HCT116 (cell line): ENCODE results near the gene UNC5C. TPM values are rescaled to one million over a fixed set of nuclear protein-coding genes. Genes with fewer than 3 reads are reported as not detected.

ENCODE experiments used
- ATAC-seq: fragments of 200-7000 bp; cut with Tn5 transposase; 2 replicates; pipeline ENCODE4 v1.9.1; 2020; ENCODE audit warnings: mild to moderate bottlenecking, moderate library complexity
- BruUV-seq: library from RNA; stranded (reverse); fragments of 400-500 nt; replicated peaks from 2 replicates; lab custom pipeline; 2021; lab: Mats Ljungman, UMichigan
- CTCF ChIA-PET: fragments of 300-600 bp; sonication (Branson Sonifier 250); formaldehyde crosslinking; loops from one replicate; lab custom pipeline; 2021; ENCODE audit warnings: antibody characterized with exemption; lab: Charles Lee
- POLR2A ChIA-PET: fragments of 300-600, 350-600 bp; sonication (Branson Sonifier 250); formaldehyde crosslinking; loops from one replicate; lab custom pipeline; 2021; ENCODE audit warnings: antibody characterized with exemption; lab: Charles Lee
- RAD21 ChIA-PET, 2 experiments: fragments of 300-600 bp; sonication (Branson Sonifier 250); formaldehyde crosslinking; loops; one replicate each; lab custom pipeline; 2023; ENCODE audit warnings: low total read pairs in 2 of 2; ENCODE audit not compliant: uncharacterized antibody in 2 of 2, unreplicated experiment in 2 of 2, low non-redundant PET in 1 of 2; lab: Charles Lee
- DNase-seq: peaks from one replicate; pipeline ENCODE4 v3.0.0-alpha.2; 2010; ENCODE audit warnings: low read depth, low spot score
- H2AFZ ChIP-seq: fragments of 200-600 bp; shearing (Covaris generic), sonication (generic); 2 replicates; pipeline ENCODE4 v1.6.1; 2017; ENCODE audit warnings: low read depth, mixed run types, mixed read lengths, antibody characterized with exemption, low read length; ENCODE audit not compliant: poor library complexity, severe bottlenecking
- H3K27ac ChIP-seq: 2 replicates; pipeline ENCODE4 v1.5.1; 2012; ENCODE audit warnings: low read depth, low read length
- H3K27me3 ChIP-seq: fragments of 200-600 bp; sonication (generic); 2 replicates; pipeline ENCODE4 v1.6.1; 2016; ENCODE audit warnings: mixed run types, low read length, mixed read lengths; ENCODE audit not compliant: insufficient read depth
- H3K36me3 ChIP-seq, 2 experiments: fragments of 200-500 bp in 1 of 2; fragments of 200-600 bp in 1 of 2; sonication (Bioruptor generic) in 1 of 2; sonication (generic) in 1 of 2; 2 replicates each; pipeline versions ENCODE4 v1.5.1 to v1.6.1; 2014 to 2016; ENCODE audit warnings: low read length in 2 of 2, inconsistent platforms in 1 of 2, mixed read lengths in 1 of 2, mixed run types in 1 of 2; ENCODE audit not compliant: insufficient read depth in 2 of 2, control insufficient read depth in 1 of 2
- H3K4me1 ChIP-seq, 2 experiments: fragments of 200-600 bp in 1 of 2; sonication (generic) in 1 of 2; 2 replicates each; pipeline versions ENCODE4 v1.5.1 to v1.6.1; 2012 to 2017; ENCODE audit warnings: low read length in 2 of 2, inconsistent platforms in 1 of 2, mild to moderate bottlenecking in 1 of 2, mixed read lengths in 1 of 2, mixed run types in 1 of 2, moderate library complexity in 1 of 2; ENCODE audit not compliant: insufficient read depth in 2 of 2, control insufficient read depth in 1 of 2
- H3K4me2 ChIP-seq: fragments of 200-600 bp; sonication (generic); 2 replicates; pipeline ENCODE4 v1.6.1; 2017; ENCODE audit warnings: mixed run types, low read length, mixed read lengths
- H3K4me3 ChIP-seq, 2 experiments: fragments of 200-600 bp in 1 of 2; sonication (generic) in 1 of 2; replicated peaks in 1 of 2; 2 replicates each; pipeline ENCODE4 v1.5.1; 2011 to 2016; ENCODE audit warnings: low read length in 2 of 2, control low read depth in 1 of 2, low read depth in 1 of 2, mild to moderate bottlenecking in 1 of 2, mixed read lengths in 1 of 2, mixed run types in 1 of 2
- H3K79me2 ChIP-seq: fragments of 200-600 bp; sonication (generic); 2 replicates; pipeline ENCODE4 v1.6.1; 2017; ENCODE audit warnings: mild to moderate bottlenecking, mixed run types, low read length, moderate library complexity, mixed read lengths; ENCODE audit not compliant: insufficient read depth
- H3K9ac ChIP-seq: fragments of 200-600 bp; sonication (generic); 2 replicates; pipeline ENCODE4 v1.6.1; 2016; ENCODE audit warnings: low read length, mixed read lengths
- H3K9me2 ChIP-seq: fragments of 200-600 bp; sonication (generic), shearing (Covaris generic); 2 replicates; pipeline ENCODE4 v1.6.1; 2017; ENCODE audit warnings: mixed run types, mild to moderate bottlenecking, moderate library complexity; ENCODE audit not compliant: insufficient read depth
- H3K9me3 ChIP-seq, 2 experiments: fragments of 200-500 bp in 1 of 2; fragments of 200-600 bp in 1 of 2; sonication (Bioruptor generic) in 1 of 2; sonication (generic) in 1 of 2; 2 replicates each; pipeline ENCODE4 v1.6.1; 2014 to 2017; ENCODE audit warnings: low read length in 2 of 2, mixed read lengths in 2 of 2, inconsistent platforms in 1 of 2, low read depth in 1 of 2, mild to moderate bottlenecking in 1 of 2, mixed run types in 1 of 2, moderate library complexity in 1 of 2; ENCODE audit not compliant: control insufficient read depth in 1 of 2, insufficient read depth in 1 of 2
- H4K20me1 ChIP-seq: fragments of 200-600 bp; sonication (generic), shearing (Covaris generic); 2 replicates; pipeline ENCODE4 v1.6.1; 2017; ENCODE audit warnings: mixed run types, mild to moderate bottlenecking, moderate library complexity; ENCODE audit not compliant: insufficient read depth
- CEBPB ChIP-seq: IDR thresholded peaks from 2 replicates; pipeline ENCODE4 v1.6.1; 2012; ENCODE audit warnings: low read depth
- EGR1 ChIP-seq: IDR thresholded peaks from 2 replicates; pipeline ENCODE4 v1.6.1; 2012; ENCODE audit warnings: low read depth
- EZH2phosphoT487 ChIP-seq: fragments of 200-600 bp; IDR thresholded peaks from 2 replicates; pipeline ENCODE4 v1.6.1; 2018; ENCODE audit warnings: antibody characterized with exemption, borderline replicate concordance
- FOSL1 ChIP-seq: IDR thresholded peaks from 2 replicates; pipeline ENCODE4 v1.6.1; 2012; ENCODE audit warnings: low read depth
- POLR2AphosphoS5 ChIP-seq: IDR thresholded peaks from 2 replicates; pipeline ENCODE4 v1.6.1; 2011; ENCODE audit warnings: mild to moderate bottlenecking, low read depth, low read length, moderate library complexity
- RAD21 ChIP-seq: IDR thresholded peaks from 2 replicates; pipeline ENCODE4 v1.6.1; 2012; ENCODE audit warnings: low read depth, mild to moderate bottlenecking
- SIN3A ChIP-seq: IDR thresholded peaks from 2 replicates; pipeline ENCODE4 v1.6.1; 2012; ENCODE audit warnings: low read depth
- SP1 ChIP-seq: IDR thresholded peaks from 2 replicates; pipeline ENCODE4 v1.6.1; 2012; ENCODE audit warnings: low read depth
- SRF ChIP-seq: IDR thresholded peaks from 2 replicates; pipeline ENCODE4 v1.6.1; 2012; ENCODE audit warnings: low read depth
- TCF7L2 ChIP-seq: IDR thresholded peaks from 2 replicates; pipeline ENCODE4 v1.7.0; 2011; ENCODE audit warnings: borderline replicate concordance, inconsistent platforms; ENCODE audit not compliant: insufficient read depth, insufficient read length; ENCODE audit errors: extremely low read depth
- YY1 ChIP-seq: IDR thresholded peaks from 2 replicates; pipeline ENCODE4 v1.6.1; 2011; ENCODE audit warnings: low read length, low read depth, moderate library complexity, mild to moderate bottlenecking; ENCODE audit not compliant: insufficient replicate concordance; ENCODE audit errors: extremely low read depth
- ZFX ChIP-seq: fragments of 450-650 bp; IDR thresholded peaks from 2 replicates; pipeline ENCODE4 v1.6.1; 2017
- ZNF274 ChIP-seq: fragments of 200-500 bp; sonication (Bioruptor generic); IDR thresholded peaks from 2 replicates; pipeline ENCODE4 v1.6.1; 2014; ENCODE audit warnings: mild to moderate bottlenecking, low read depth, low read length, inconsistent platforms
- intact Hi-C: fragments of 100-400 bp; cut with micrococcal nuclease; formaldehyde crosslinking; loops from 2 replicates; pipeline ENCODE4 v1.10.0; 2022
- total RNA-seq: library from RNA; stranded (reverse); gene quantifications from one replicate; pipeline ENCODE4 v1.2.1, GENCODE V29; 2021; ENCODE audit not compliant: unreplicated experiment
- TF ChIP-seq, protein P1 (sequence below): IDR thresholded peaks from 2 replicates; pipeline ENCODE4 v1.6.1; 2012
- TF ChIP-seq, protein P2 (sequence below): IDR thresholded peaks from 2 replicates; pipeline ENCODE4 v1.6.1; 2011; ENCODE audit warnings: mild to moderate bottlenecking, low read length, moderate library complexity; ENCODE audit not compliant: insufficient replicate concordance; ENCODE audit errors: extremely low read depth
- TF ChIP-seq, protein P3 (sequence below): IDR thresholded peaks from 2 replicates; pipeline ENCODE4 v1.6.1; 2012; ENCODE audit warnings: low read depth
- TF ChIP-seq, protein P4 (sequence below): IDR thresholded peaks from 2 replicates; pipeline ENCODE4 v1.6.1; 2012

UNC5C gene
- total RNA-seq, 1 experiment from 2014 or later: not detected

DNA sequence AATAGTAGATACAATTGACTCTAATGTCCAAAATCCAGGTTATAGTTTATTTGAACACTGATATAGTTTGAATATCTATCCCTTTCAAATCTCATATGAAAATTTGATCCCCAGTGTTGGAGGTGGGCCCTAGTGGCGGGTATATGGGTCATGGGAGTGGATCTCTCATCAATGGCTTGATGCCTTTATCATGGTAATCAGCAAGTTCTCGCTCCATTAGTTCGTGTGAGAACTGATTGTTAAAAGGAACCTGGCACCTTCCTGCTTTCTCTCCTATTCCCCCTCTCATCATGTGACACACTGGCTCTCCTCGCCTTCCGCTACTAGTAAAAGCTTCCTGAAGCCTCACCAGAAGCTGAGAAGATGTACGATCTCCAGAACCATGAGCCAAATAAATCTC lies 70.1 kb downstream of the UNC5C start:
- intact Hi-C loops: no loop called here
- Histone ChIP-seq H3K9me3 (no peaks in the 10 kb centered on the region), H3K4me3 (no peak overlapping the region), H4K20me1 (no peaks in the 10 kb centered on the region), H3K79me2 (no peaks in the 10 kb centered on the region), H3K4me1 (no peaks in the 10 kb centered on the region), H3K9ac (no peak overlapping the region), H3K9me2 (0 out of 2 replicates have a peak, but pooled peaks cover 3% of the 10 kb centered on the region), H3K36me3 (no peaks in the 10 kb centered on the region), H3K4me2 (no peak overlapping the region), H2AFZ (no peak overlapping the region), H3K27me3 (no peaks in the 10 kb centered on the region), H3K27ac (no peak overlapping the region)
- CTCF ChIA-PET: no interaction called here
- RAD21 ChIA-PET: no interaction called here
- POLR2A ChIA-PET: no interaction called here
- ATAC-seq (no peak), DNase-seq (no peak)
- TF ChIP-seq, protein P1, sequence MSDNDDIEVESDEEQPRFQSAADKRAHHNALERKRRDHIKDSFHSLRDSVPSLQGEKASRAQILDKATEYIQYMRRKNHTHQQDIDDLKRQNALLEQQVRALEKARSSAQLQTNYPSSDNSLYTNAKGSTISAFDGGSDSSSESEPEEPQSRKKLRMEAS: no peak
- TF ChIP-seq RAD21 (no peak), SRF (no peak), FOSL1 (no peak), YY1 (no peak), SP1 (no peak), TCF7L2 (no peak), ZFX (no peak), ZNF274 (no peak), POLR2AphosphoS5 (no peak), EZH2phosphoT487 (no peak), CEBPB (no peak), EGR1 (no peak), SIN3A (no peak)
- TF ChIP-seq, protein P2, sequence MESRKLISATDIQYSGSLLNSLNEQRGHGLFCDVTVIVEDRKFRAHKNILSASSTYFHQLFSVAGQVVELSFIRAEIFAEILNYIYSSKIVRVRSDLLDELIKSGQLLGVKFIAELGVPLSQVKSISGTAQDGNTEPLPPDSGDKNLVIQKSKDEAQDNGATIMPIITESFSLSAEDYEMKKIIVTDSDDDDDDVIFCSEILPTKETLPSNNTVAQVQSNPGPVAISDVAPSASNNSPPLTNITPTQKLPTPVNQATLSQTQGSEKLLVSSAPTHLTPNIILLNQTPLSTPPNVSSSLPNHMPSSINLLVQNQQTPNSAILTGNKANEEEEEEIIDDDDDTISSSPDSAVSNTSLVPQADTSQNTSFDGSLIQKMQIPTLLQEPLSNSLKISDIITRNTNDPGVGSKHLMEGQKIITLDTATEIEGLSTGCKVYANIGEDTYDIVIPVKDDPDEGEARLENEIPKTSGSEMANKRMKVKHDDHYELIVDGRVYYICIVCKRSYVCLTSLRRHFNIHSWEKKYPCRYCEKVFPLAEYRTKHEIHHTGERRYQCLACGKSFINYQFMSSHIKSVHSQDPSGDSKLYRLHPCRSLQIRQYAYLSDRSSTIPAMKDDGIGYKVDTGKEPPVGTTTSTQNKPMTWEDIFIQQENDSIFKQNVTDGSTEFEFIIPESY: no peak
- TF ChIP-seq, protein P3, sequence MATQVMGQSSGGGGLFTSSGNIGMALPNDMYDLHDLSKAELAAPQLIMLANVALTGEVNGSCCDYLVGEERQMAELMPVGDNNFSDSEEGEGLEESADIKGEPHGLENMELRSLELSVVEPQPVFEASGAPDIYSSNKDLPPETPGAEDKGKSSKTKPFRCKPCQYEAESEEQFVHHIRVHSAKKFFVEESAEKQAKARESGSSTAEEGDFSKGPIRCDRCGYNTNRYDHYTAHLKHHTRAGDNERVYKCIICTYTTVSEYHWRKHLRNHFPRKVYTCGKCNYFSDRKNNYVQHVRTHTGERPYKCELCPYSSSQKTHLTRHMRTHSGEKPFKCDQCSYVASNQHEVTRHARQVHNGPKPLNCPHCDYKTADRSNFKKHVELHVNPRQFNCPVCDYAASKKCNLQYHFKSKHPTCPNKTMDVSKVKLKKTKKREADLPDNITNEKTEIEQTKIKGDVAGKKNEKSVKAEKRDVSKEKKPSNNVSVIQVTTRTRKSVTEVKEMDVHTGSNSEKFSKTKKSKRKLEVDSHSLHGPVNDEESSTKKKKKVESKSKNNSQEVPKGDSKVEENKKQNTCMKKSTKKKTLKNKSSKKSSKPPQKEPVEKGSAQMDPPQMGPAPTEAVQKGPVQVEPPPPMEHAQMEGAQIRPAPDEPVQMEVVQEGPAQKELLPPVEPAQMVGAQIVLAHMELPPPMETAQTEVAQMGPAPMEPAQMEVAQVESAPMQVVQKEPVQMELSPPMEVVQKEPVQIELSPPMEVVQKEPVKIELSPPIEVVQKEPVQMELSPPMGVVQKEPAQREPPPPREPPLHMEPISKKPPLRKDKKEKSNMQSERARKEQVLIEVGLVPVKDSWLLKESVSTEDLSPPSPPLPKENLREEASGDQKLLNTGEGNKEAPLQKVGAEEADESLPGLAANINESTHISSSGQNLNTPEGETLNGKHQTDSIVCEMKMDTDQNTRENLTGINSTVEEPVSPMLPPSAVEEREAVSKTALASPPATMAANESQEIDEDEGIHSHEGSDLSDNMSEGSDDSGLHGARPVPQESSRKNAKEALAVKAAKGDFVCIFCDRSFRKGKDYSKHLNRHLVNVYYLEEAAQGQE: no peak
- TF ChIP-seq, protein P4, sequence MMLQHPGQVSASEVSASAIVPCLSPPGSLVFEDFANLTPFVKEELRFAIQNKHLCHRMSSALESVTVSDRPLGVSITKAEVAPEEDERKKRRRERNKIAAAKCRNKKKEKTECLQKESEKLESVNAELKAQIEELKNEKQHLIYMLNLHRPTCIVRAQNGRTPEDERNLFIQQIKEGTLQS: no peak
- no TSS peak for BruUV-seq
